ENCODE measurements around the gene RAB12.

Gene RAB12

DNA sequence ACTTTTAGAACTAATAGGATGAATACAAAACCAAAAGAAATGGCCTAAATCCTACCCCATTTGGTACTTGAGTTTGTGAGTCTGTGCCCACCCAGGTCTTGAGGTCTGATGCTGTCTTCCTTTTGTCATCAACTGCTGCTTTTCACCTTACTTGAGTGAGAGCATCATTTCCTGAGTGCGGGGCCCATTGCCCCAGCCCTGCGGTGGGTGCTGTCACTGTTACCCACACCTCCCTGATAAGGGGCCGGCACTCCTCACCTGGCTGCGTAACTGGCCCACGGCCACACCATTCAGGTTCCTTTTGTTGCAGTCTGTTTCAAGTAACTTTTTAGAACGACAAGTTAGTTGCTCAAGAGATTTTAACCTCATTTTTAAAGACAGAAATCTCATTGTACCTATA lies 25.3 kb downstream of the RAB12 start:
- Histone ChIP-seq H3K4me2 (ENCODE audit: insufficient read depth, low read length) (no peak overlapping the region), H3K27ac (ENCODE audit: low read length) (no peak overlapping the region), H3K36me3 (ENCODE audit: insufficient read depth, low read length) (peaks cover 88% of the 10 kb centered on the region), H4K20me1 (ENCODE audit: insufficient read depth, low read length) (peaks cover 15% of the 10 kb centered on the region), H3K9ac (ENCODE audit: low read depth, low read length) (no peak overlapping the region), H3K9me3 (ENCODE audit: insufficient read depth, low read length, severe bottlenecking) (no peaks in the 10 kb centered on the region), H3K4me1 (ENCODE audit: insufficient read depth, low read length) (no peaks in the 10 kb centered on the region), H3K79me2 (ENCODE audit: insufficient read depth, low read length) (peaks cover 11% of the 10 kb centered on the region), H3K4me3 (ENCODE audit: low read depth in 1 of 2, low read length in 2 of 2) (no peak overlapping the region), H3K27me3 (ENCODE audit: insufficient read depth, low read length, poor library complexity) (no peaks in the 10 kb centered on the region), H2AFZ (ENCODE audit: low read depth, low read length) (no peak overlapping the region)
- TF ChIP-seq EZH2 (IDR thresholded peaks at IDR 0.05; ENCODE audit: borderline replicate concordance, low read depth, low read length, severe bottlenecking) (no peak), CTCF (IDR thresholded peaks at IDR 0.05; ENCODE audit: borderline replicate concordance, extremely low read depth, low read length, poor library complexity, severe bottlenecking) (no peak)
- DNase-seq (no peak), ATAC-seq (ENCODE audit: insufficient read depth, low read depth) (no peak)

DNA sequence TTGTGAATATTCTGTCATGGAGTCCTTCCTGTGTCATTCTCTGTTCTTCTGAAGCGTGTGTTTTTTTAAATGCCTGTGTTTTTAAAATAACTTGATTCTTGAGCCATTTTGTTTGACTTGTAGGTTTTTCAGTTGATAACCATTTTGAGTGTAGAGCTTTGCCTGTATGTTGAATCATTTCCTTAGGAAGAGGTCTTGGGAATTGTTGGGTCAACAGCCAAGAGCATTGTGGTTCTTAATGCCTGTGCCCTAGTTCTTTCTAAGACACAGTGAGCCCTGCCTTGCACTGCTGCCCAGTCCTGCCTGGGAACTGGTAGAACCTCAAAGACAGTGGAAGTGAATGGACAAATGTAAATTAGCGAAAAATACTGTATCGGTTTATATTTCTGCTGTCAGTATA lies 25.9 kb downstream of the RAB12 start:
- H3K4me1 ChIP-seq (ENCODE audit: insufficient read depth, low read length), result no peaks in the 10 kb centered on the region
- H3K27ac ChIP-seq (ENCODE audit: low read length), result no peak overlapping the region
- no peak for TF ChIP-seq CTCF (IDR thresholded peaks at IDR 0.05; ENCODE audit: borderline replicate concordance, extremely low read depth, low read length, poor library complexity, severe bottlenecking)
- TF ChIP-seq EZH2 (IDR thresholded peaks at IDR 0.05; ENCODE audit: borderline replicate concordance, low read depth, low read length, severe bottlenecking), result no peak
- H3K36me3 ChIP-seq (ENCODE audit: insufficient read depth, low read length), result peaks cover 88% of the 10 kb centered on the region
- no peak overlapping the region for H2AFZ ChIP-seq (ENCODE audit: low read depth, low read length)
- H3K4me2 ChIP-seq (ENCODE audit: insufficient read depth, low read length), result no peak overlapping the region
- DNase-seq (no peak), ATAC-seq (ENCODE audit: insufficient read depth, low read depth) (no peak)
- peaks cover 12% of the 10 kb centered on the region for H4K20me1 ChIP-seq (ENCODE audit: insufficient read depth, low read length)
- no peak overlapping the region for H3K9ac ChIP-seq (ENCODE audit: low read depth, low read length)
- H3K4me3 ChIP-seq (ENCODE audit: low read depth in 1 of 2, low read length in 2 of 2), result no peak overlapping the region
- no peaks in the 10 kb centered on the region for H3K9me3 ChIP-seq (ENCODE audit: insufficient read depth, low read length, severe bottlenecking)
- H3K79me2 ChIP-seq (ENCODE audit: insufficient read depth, low read length), result peaks cover 6% of the 10 kb centered on the region
- no peaks in the 10 kb centered on the region for H3K27me3 ChIP-seq (ENCODE audit: insufficient read depth, low read length, poor library complexity)

DNA sequence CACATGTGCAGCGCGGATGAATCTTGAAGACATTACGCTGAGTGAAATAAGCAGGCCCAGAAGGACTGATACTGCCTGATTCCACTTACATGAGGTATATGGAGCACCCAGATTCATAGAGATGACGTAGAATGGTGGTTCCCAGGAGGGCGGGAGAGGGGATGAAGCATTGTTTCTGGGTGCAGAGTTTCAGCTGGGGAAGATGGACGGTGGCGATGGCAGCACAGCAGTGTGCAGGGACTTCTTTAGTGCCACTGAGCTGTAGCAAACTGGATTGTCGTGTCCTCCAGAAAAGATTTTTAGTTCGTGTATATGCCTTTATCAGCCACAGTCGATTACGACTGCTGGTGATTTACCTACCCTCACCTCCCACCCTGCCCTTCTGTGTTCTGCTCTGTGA lies 30.5 kb downstream of the RAB12 start:
- no peaks in the 10 kb centered on the region for H3K9me3 ChIP-seq (ENCODE audit: insufficient read depth, low read length, severe bottlenecking)
- no peak for ATAC-seq (ENCODE audit: insufficient read depth, low read depth)

More for the DNA sequence above, 30.5 kb downstream of the RAB12 start:
- no peaks in the 10 kb centered on the region for H3K27me3 ChIP-seq (ENCODE audit: insufficient read depth, low read length, poor library complexity)
- no peak for TF ChIP-seq EZH2 (IDR thresholded peaks at IDR 0.05; ENCODE audit: borderline replicate concordance, low read depth, low read length, severe bottlenecking)
- TF ChIP-seq CTCF (IDR thresholded peaks at IDR 0.05; ENCODE audit: borderline replicate concordance, extremely low read depth, low read length, poor library complexity, severe bottlenecking), result no peak
- no peak overlapping the region for H3K4me3 ChIP-seq (ENCODE audit: low read depth in 1 of 2, low read length in 2 of 2)
- no peak overlapping the region for H3K27ac ChIP-seq (ENCODE audit: low read length)
- H3K4me1 ChIP-seq (ENCODE audit: insufficient read depth, low read length), result no peaks in the 10 kb centered on the region
- peaks cover 55% of the 10 kb centered on the region for H3K36me3 ChIP-seq (ENCODE audit: insufficient read depth, low read length)
- H3K79me2 ChIP-seq (ENCODE audit: insufficient read depth, low read length), result no peaks in the 10 kb centered on the region
- no peak overlapping the region for H2AFZ ChIP-seq (ENCODE audit: low read depth, low read length)
- no peak overlapping the region for H3K4me2 ChIP-seq (ENCODE audit: insufficient read depth, low read length)
- no peaks in the 10 kb centered on the region; the same call in 1 of the 2 replicates for H4K20me1 ChIP-seq (ENCODE audit: insufficient read depth, low read length)
- DNase-seq, result no peak
- H3K9ac ChIP-seq (ENCODE audit: low read depth, low read length), result no peak overlapping the region
